HG03558 (cell line): ENCODE measurements around the gene MB.
"Not testable (repeated sequence)": the region's sequence is repeated elsewhere in the genome, so short reads cannot be mapped to it uniquely, and the experiment has no call there.

Source experiments
- ATAC-seq: cut with Tn5 transposase; IDR thresholded peaks from one replicate; pipeline ENCODE4 v1.9.1; 2021; ENCODE audit warnings: moderate number of reproducible peaks; ENCODE audit not compliant: unreplicated experiment; ENCODE audit errors: extremely low read depth

Gene MB

DNA sequence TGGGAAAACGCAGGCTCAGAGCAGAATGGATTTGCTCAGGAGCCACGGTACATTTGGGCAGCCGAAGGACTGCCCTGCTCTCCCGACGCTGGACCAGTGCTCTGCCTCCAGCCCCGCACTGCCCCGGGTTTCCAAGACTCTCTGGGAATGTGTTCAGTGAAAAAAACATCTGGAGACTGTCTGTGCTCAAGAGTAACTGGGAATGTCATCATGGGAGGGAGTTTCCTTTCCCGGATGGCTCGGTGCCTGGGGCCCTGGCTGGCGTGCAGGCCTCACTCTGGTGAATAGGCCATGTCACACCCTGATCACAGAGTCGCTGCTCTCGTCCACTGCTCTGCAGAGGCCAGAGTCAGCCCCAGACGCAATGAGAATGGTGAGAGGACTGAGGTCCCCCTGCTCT lies 21.3 kb upstream of the MB start:
- no peak for ATAC-seq

DNA sequence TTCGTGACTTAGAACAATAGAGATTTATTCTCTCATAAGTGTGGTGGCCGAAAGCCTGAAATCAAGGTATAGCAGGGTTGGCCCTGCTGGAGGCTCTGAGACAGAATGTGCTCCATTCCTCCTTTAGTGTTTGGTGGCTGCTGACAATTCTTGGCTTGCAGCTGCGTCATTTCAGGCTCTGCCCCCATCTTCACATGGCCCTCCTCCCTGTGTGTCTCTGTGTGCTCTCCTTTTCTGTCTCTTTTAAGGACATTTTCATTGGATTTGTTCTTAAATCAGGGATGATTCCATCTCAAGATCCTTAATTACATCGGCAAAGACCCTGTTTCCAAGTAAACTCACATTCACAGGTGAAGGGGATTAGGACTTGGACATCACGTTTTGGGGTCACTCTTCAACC lies 20.9 kb upstream of the MB start:
- ATAC-seq = no peak

DNA sequence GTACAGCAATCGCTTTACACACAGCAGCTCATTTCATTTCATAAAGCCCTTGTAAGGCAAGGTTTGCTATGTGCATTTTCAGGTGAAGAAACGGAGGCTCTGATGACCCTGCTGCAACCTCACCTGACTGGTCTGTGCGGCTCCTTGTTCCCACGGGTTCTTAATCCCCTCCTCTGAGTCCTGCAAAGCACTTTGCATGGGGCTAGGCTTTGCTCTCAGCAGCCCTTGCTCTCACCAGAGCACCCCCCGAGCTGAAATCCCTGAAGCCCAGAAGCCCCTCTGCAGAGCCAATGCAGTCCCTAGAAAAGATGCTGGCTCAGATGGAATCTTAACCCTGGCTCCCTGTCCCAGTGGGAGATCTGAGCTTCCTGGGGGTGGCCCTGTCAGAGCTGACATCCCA lies 20.1 kb upstream of the MB start:
- ATAC-seq = no peak

- no peak for ATAC-seq
These were observed 17.9 kb upstream of the MB start for GRCh38 chr22:35634943-35635540.

GRCh38 chr22:35634015-35634414 lies 16.9 kb upstream of the MB start:
- no peak for ATAC-seq

DNA sequence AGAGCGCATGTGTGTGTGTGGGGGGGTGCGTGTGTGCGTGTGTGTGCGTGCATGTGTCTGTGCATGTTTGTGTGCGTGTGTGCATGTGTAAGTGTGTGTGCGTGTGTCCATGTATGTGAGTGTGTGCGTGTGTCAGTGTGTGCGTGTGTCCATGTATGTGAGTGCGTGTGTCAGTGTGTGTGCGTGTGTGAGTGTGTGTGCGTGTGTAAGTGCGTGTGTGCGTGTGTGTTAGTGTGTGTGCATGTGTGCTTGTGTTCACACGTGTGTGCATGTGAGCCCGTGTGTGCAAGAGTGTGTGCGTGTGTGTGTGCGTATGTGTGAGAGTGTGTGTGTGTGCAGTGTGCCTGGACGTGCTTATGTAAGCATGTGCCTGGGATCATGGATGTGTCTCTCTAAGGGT lies 16.4 kb upstream of the MB start:
- no peak for ATAC-seq

- no peak for ATAC-seq
These were observed 15.8 kb upstream of the MB start for GRCh38 chr22:35632935-35633334.

DNA sequence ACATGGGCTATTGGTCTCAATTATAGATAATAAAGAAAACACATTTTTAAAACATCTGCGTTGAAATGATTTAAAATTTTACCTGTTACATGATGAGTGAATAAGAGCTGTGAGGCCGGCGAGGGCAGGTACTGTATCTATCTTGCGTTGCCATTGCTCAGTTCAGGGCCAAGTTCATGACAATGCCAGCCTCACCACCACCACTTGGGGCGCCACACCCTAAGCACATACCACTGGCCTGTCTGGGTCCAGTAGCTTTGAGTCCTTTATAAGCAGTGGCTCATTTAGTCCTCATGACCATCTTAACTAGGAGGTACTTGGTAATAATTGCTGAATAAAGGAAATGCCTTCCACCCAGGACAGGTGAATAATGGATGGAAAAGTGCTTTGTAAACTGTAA lies 14.5 kb upstream of the MB start:
- no peak for ATAC-seq

- ATAC-seq = no peak
These were observed 13.8 kb upstream of the MB start for GRCh38 chr22:35630891-35631290.

DNA sequence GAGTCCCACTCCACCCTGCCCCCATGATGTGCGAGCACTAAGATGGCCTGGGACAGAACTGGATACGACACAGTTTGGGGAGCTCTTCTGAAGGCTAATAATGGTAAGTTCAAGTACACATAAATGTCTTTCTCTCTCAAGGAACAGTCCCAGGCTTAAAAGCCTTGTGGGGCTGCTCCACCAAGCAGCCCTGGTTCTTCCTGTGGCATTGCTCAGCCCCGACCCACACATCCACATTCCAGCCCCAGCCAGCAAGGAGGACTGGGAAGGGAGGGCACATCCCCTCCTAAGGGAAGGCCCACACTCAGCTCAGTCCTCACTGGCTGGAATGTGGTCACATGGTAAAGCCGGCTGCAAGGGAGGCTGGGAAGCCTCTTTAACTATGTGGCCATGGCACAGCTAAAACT lies 13.3 kb upstream of the MB start:
- ATAC-seq = no peak

- ATAC-seq = no peak
These were observed 12.5 kb upstream of the MB start for GRCh38 chr22:35629406-35630216.

DNA sequence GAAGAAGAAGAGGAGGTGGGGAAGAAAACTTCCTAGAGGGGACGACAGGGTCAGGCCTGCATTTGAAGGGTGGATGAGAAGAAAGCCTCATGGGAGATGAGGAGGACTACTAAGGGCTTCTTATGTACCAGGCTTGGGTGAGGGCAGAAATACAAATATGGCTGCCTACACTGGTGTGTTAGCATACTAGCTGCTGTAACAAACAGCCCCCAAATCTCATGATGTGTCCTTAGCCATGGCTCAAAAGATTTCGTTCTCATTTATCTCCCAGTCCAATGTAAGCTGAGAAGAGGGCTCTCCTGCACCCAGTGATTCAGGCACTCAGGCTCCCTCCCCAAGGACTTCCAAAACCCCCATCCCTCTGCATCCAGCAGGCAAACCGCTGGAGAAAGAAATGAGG lies 11.6 kb upstream of the MB start:
- ATAC-seq = no peak

GRCh38 chr22:35627267-35628041 lies 10.3 kb upstream of the MB start:
- ATAC-seq = no peak

GRCh38 chr22:35625763-35626432 lies 8.8 kb upstream of the MB start:
- ATAC-seq = no peak

- no peak for ATAC-seq
These were observed 7.4 kb upstream of the MB start for GRCh38 chr22:35624547-35624946.

DNA sequence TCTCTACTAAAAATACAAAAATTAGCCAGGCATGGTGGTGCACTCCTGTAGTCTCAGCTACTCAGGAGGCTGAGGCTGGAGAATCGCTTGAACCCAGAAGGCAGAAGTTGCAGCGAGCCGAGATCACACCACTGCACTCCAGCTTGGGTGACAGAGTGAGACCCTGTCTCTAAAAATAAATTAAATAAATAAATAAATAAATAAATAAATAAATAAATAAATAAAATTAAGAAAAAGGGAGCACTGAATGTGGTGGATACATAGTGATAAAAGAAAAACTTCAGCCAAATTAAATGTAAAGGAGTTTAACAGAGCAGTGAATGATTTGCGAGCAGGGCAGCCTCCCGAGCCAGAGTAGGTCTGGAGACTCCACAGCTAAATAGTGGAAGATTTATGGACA lies 6.8 kb upstream of the MB start:
- ATAC-seq = not testable (repeated sequence)

- ATAC-seq = no peak
These were observed 5.2 kb upstream of the MB start for GRCh38 chr22:35622191-35622913.

DNA sequence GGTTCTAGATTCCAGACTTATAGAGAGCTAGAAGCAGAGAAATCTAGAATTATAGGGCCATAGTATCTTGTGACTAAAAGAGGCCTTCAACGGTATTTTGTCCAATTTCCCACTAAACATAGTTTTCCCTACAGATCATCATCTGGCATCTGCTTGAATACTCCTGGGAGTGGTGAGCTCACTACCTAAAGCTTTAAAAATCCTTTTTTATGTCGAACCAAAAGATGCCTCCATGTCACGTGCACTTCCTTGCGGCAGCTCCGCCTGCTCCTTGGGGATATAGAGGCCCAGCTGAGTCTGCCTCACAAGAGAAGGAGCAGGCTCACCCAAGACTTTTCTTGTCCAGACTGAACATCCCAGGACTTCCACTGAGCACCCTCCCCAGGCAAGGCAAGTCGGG lies 4.3 kb upstream of the MB start:
- no peak for ATAC-seq

- no peak for ATAC-seq
These were observed 3.6 kb upstream of the MB start for GRCh38 chr22:35620624-35621251.
